Endothelial cell of umbilical vein (primary cell): ENCODE data around the gene CALN1.

Experiments used
- CTCF ChIP-seq, 2 donors: IDR thresholded peaks; 1 replicate in 1 of 2; 2 replicates in 1 of 2; pipeline ENCODE4 v1.5.1; 2011; ENCODE audit warnings: low read length in 2 of 2, mild to moderate bottlenecking in 2 of 2, moderate library complexity in 2 of 2, control low read depth in 1 of 2, inconsistent platforms in 1 of 2, low read depth in 1 of 2; ENCODE audit not compliant: insufficient read depth in 1 of 2; ENCODE audit errors: extremely low read depth in 1 of 2
- EZH2 ChIP-seq: IDR thresholded peaks from 2 replicates; pipeline ENCODE4 v1.6.1; 2012; ENCODE audit warnings: borderline replicate concordance, low read depth, mild to moderate bottlenecking, moderate library complexity, low read length, inconsistent platforms; ENCODE audit not compliant: severe bottlenecking

- no peak for TF ChIP-seq CTCF (IDR thresholded peaks at IDR 0.05; ENCODE audit: extremely low read depth in 1 of 2, insufficient read depth in 1 of 2, low read depth in 1 of 2, low read length in 2 of 2)
- no peak for TF ChIP-seq EZH2
These were observed 354.3 kb downstream of the CALN1 start for GRCh38 chr7:72057796-72058195.
